Measurements from ENCODE around the gene CHD9.

DNA sequence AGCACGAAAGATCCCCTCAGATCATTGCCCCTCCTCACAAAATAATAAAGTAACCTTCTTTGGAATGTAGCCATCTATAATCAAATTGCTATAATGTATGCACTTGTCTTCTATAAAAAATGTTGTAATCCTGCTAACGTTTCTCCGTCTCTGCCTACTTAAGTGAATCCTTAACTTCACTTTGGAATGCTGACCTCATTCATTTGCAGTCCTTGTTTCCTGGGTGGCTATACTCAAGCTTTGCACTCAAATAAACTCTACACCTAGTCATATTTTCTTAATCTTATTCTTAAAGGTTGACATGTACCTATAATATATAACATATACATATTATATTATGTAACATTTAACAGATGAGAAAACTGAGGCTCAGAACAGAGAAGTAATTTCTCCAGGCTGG, 24.8 kb upstream of the CHD9 start:
- TF ChIP-seq, protein P1, sequence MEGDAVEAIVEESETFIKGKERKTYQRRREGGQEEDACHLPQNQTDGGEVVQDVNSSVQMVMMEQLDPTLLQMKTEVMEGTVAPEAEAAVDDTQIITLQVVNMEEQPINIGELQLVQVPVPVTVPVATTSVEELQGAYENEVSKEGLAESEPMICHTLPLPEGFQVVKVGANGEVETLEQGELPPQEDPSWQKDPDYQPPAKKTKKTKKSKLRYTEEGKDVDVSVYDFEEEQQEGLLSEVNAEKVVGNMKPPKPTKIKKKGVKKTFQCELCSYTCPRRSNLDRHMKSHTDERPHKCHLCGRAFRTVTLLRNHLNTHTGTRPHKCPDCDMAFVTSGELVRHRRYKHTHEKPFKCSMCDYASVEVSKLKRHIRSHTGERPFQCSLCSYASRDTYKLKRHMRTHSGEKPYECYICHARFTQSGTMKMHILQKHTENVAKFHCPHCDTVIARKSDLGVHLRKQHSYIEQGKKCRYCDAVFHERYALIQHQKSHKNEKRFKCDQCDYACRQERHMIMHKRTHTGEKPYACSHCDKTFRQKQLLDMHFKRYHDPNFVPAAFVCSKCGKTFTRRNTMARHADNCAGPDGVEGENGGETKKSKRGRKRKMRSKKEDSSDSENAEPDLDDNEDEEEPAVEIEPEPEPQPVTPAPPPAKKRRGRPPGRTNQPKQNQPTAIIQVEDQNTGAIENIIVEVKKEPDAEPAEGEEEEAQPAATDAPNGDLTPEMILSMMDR (IDR thresholded peaks at IDR 0.05 in 2 of 3, conservative IDR thresholded peaks at IDR 0.05 in 1 of 3; ENCODE audit: borderline replicate concordance in 1 of 3, insufficient read depth in 1 of 3, low read depth in 2 of 3, low read length in 2 of 3): no peak
- TF ChIP-seq JUND (IDR thresholded peaks at IDR 0.05) (no peak), SP1 (IDR thresholded peaks at IDR 0.05; ENCODE audit: low read depth) (no peak), RAD21 (IDR thresholded peaks at IDR 0.05; ENCODE audit: low read depth) (no peak), EZH2 (IDR thresholded peaks at IDR 0.05) (no peak), EZH2phosphoT487 (IDR thresholded peaks at IDR 0.05; ENCODE audit: borderline replicate concordance) (no peak)
- TF ChIP-seq, protein P2, sequence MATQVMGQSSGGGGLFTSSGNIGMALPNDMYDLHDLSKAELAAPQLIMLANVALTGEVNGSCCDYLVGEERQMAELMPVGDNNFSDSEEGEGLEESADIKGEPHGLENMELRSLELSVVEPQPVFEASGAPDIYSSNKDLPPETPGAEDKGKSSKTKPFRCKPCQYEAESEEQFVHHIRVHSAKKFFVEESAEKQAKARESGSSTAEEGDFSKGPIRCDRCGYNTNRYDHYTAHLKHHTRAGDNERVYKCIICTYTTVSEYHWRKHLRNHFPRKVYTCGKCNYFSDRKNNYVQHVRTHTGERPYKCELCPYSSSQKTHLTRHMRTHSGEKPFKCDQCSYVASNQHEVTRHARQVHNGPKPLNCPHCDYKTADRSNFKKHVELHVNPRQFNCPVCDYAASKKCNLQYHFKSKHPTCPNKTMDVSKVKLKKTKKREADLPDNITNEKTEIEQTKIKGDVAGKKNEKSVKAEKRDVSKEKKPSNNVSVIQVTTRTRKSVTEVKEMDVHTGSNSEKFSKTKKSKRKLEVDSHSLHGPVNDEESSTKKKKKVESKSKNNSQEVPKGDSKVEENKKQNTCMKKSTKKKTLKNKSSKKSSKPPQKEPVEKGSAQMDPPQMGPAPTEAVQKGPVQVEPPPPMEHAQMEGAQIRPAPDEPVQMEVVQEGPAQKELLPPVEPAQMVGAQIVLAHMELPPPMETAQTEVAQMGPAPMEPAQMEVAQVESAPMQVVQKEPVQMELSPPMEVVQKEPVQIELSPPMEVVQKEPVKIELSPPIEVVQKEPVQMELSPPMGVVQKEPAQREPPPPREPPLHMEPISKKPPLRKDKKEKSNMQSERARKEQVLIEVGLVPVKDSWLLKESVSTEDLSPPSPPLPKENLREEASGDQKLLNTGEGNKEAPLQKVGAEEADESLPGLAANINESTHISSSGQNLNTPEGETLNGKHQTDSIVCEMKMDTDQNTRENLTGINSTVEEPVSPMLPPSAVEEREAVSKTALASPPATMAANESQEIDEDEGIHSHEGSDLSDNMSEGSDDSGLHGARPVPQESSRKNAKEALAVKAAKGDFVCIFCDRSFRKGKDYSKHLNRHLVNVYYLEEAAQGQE (IDR thresholded peaks at IDR 0.05; ENCODE audit: low read depth): no peak

Measured in HCT116 (cell line).